Measurements from ENCODE around the gene DRD1. TPM values are rescaled to one million over a fixed set of nuclear protein-coding genes. Genes with fewer than 3 reads are reported as not detected.
A peak's percentile ranks its signal among the peaks of the same experiment; 100 is the strongest.

DRD1 gene
- total and polyA plus RNA-seq, 2 of the 4 experiments (the other 2 are of a cell fraction) = 0.18 to 0.19 TPM

DNA sequence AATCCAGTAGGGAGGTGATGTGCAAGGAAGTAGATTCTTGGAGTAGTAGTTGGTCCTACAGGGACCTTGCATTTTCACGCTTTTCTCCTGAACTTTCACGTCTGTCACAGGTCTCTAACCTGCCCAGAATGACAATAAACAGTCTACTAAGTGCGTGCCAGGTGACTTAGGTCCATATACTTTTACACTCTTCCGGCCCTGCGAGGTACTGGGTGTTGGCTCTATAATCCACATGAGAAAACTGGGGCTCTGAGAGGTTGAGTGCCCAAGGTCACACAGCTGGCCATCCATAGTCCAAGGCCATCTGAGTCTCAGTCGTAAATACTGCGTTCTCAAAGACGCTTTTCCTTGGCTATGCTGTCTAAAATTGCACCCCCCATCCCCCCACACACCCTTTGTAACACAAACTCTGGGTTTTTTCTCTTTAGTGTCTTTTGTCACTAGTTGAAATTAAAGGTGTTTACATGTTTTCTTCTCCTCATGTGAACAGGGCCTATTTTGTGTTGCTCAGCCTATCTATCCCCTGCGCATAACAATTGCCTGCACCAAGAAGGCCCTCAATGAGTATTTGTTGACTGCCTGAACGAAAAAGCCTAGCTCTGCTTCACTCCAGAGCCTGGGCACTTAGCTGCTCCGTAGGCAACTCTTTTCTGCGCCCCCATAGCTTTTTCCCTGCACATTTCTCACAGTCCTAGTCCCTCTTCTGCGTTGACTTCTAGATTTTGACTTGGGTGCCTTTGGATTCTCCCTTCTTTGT lies 35.3 kb upstream of the DRD1 start:
- Histone ChIP-seq H3K23ac (ENCODE audit: low read depth, low read length) (peak overlapping the region; percentile 99), H3K14ac (replicated peaks; ENCODE audit: low read depth, low read length) (peak overlapping the region; percentile 100), H3K9me1 (ENCODE audit: insufficient read depth, low read length) (peaks cover 11% of the 10 kb centered on the region; the same call in 1 of the 2 replicates), H4K8ac (ENCODE audit: low read depth in 2 of 2, low read length in 2 of 2) (peak overlapping the region; percentile 90 to 98), H4K20me1 (ENCODE audit: insufficient read depth, low read length) (peaks cover 27% of the 10 kb centered on the region), H3K4me3 (ENCODE audit: insufficient read depth, low read depth, low read length) (peak overlapping the region; percentile 93), H3K36me3 (ENCODE audit: control insufficient read depth, insufficient read depth, low read length) (peaks cover 14% of the 10 kb centered on the region), H3K27me3 (ENCODE audit: control insufficient read depth, insufficient read depth, low read length) (peaks cover 2% of the 10 kb centered on the region), H3K27ac (ENCODE audit: insufficient read depth, low read length) (peak overlapping the region; percentile 79), H4K91ac (ENCODE audit: insufficient read depth, low read depth, low read length) (peak overlapping the region; percentile 97), H3K79me1 (ENCODE audit: low read depth in 1 of 2, low read length in 2 of 2) (peaks cover 11 to 36% of the 10 kb centered on the region in 2 experiments), H3K4ac (ENCODE audit: low read depth, low read length) (peak overlapping the region; percentile 98), H2AK9ac (replicated peaks; ENCODE audit: low read depth, low read length, poor library complexity) (peak overlapping the region; percentile 97), H3K9ac (ENCODE audit: low read depth, low read length) (peak overlapping the region; percentile 92), H3K18ac (ENCODE audit: low read depth, low read length) (peak overlapping the region; percentile 80), H3K56ac (ENCODE audit: extremely low read depth, insufficient read depth, low read length) (peak overlapping the region; percentile 90), H2BK20ac (ENCODE audit: low read depth, low read length) (no peak overlapping the region; the same call in 1 of the 2 replicates), H3K4me1 (ENCODE audit: control insufficient read depth, insufficient read depth, low read length) (peaks cover 5% of the 10 kb centered on the region), H2AFZ (replicated peaks; ENCODE audit: low read length, poor library complexity) (peak overlapping the region; percentile 91), H3K9me3 (ENCODE audit: control insufficient read depth, insufficient read depth, low read length) (no peaks in the 10 kb centered on the region), H2BK15ac (ENCODE audit: low read depth, low read length) (no peak overlapping the region; the same call in 1 of the 3 replicates), H4K5ac (ENCODE audit: low read depth, low read length) (peak overlapping the region; percentile 96), H2BK120ac (ENCODE audit: low read depth, low read length) (peak overlapping the region; percentile 82), H2BK5ac (ENCODE audit: low read depth, low read length, poor library complexity, severe bottlenecking) (peak overlapping the region; percentile 75), H3K4me2 (ENCODE audit: low read depth, low read length) (peak overlapping the region; percentile 90), H2AK5ac (ENCODE audit: low read depth, low read length) (peak overlapping the region; percentile 96)
- in situ Hi-C loops (cut with MboI; ENCODE audit: low sequenced_read_pairs) = no loop called here
- ChIA-PET CTCF (no interaction called here), POLR2A (ENCODE audit: unreplicated experiment) (no interaction called here)
- dilution Hi-C loops (cut with HindIII; ENCODE audit: low sequenced_read_pairs, unreplicated experiment) = no loop called here
- 69% methylated on average over 3 of the region's 13 CpGs; no CpG with 5 or more reads in 1 of the 2 experiments for WGBS, 2 experiments (ENCODE audit: extremely low coverage in 2 of 2, insufficient read length in 1 of 2)
- ATAC-seq (ENCODE audit: low read depth) (peak; percentile 7; the same call in 1 of the 2 replicates), DNase-seq (no peak)
- TF ChIP-seq RAD21 (IDR thresholded peaks at IDR 0.05; ENCODE audit: low read length) = no peak
- TF ChIP-seq SMC3 (IDR thresholded peaks at IDR 0.05; ENCODE audit: low read depth, low read length) = no peak
- no peak for TF ChIP-seq POLR2A (IDR thresholded peaks at IDR 0.05; ENCODE audit: low read depth, low read length)
- no peak for TF ChIP-seq MXI1 (IDR thresholded peaks at IDR 0.05; ENCODE audit: borderline replicate concordance, low read depth, low read length)
- TF ChIP-seq MAFK (IDR thresholded peaks at IDR 0.05; ENCODE audit: low read depth, low read length) = no peak
- no peak for TF ChIP-seq MAZ (IDR thresholded peaks at IDR 0.05; ENCODE audit: borderline replicate concordance, low read depth, low read length)
- no peak for TF ChIP-seq NFE2L2 (IDR thresholded peaks at IDR 0.05; ENCODE audit: low read depth, low read length)
- TF ChIP-seq, protein P1, sequence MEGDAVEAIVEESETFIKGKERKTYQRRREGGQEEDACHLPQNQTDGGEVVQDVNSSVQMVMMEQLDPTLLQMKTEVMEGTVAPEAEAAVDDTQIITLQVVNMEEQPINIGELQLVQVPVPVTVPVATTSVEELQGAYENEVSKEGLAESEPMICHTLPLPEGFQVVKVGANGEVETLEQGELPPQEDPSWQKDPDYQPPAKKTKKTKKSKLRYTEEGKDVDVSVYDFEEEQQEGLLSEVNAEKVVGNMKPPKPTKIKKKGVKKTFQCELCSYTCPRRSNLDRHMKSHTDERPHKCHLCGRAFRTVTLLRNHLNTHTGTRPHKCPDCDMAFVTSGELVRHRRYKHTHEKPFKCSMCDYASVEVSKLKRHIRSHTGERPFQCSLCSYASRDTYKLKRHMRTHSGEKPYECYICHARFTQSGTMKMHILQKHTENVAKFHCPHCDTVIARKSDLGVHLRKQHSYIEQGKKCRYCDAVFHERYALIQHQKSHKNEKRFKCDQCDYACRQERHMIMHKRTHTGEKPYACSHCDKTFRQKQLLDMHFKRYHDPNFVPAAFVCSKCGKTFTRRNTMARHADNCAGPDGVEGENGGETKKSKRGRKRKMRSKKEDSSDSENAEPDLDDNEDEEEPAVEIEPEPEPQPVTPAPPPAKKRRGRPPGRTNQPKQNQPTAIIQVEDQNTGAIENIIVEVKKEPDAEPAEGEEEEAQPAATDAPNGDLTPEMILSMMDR (conservative IDR thresholded peaks at IDR 0.05; ENCODE audit: low read depth, low read length) = no peak
- TF ChIP-seq, protein P2, sequence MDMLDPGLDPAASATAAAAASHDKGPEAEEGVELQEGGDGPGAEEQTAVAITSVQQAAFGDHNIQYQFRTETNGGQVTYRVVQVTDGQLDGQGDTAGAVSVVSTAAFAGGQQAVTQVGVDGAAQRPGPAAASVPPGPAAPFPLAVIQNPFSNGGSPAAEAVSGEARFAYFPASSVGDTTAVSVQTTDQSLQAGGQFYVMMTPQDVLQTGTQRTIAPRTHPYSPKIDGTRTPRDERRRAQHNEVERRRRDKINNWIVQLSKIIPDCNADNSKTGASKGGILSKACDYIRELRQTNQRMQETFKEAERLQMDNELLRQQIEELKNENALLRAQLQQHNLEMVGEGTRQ (IDR thresholded peaks at IDR 0.05; ENCODE audit: low read depth, low read length) = no peak
- TF ChIP-seq CEBPB (IDR thresholded peaks at IDR 0.05; ENCODE audit: low read depth, low read length) = no peak
- BruUV-seq (replicated peaks) = no TSS peak
- intact Hi-C loops (cut with micrococcal nuclease) = no loop called here

Measured in IMR-90 (cell line).